WI38 (cell line): ENCODE results near the gene RBFOX1.

Experiments
- H3K4me3 ChIP-seq: 2 replicates; pipeline ENCODE4 v1.5.1; 2011; ENCODE audit warnings: low read depth, mild to moderate bottlenecking, control low read depth, low read length
- TF ChIP-seq, protein P1 (sequence below): IDR thresholded peaks from 2 replicates; pipeline ENCODE4 v1.5.1; 2012; ENCODE audit warnings: low read depth, mild to moderate bottlenecking, control low read depth, low read length

Gene RBFOX1

DNA sequence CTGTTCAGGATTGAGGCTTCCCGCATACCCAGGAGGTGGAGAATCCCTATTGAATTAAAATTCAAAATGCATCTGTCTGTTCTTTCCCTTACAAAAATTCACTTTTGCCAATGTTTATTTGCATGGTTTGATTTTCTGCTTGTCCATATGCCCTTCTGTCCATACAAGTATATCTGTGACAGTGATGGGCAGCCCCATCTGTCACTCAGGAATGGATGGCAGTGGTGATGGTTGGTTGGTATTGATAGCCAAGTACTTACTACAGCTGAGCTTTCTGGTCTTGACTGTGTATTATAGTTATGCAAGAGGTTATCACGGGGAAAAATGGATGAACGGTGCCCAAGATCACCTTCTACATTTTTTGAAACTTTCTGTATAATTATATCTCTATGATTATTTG lies 171.0 kb downstream of the RBFOX1 start:
- TF ChIP-seq, protein P1, sequence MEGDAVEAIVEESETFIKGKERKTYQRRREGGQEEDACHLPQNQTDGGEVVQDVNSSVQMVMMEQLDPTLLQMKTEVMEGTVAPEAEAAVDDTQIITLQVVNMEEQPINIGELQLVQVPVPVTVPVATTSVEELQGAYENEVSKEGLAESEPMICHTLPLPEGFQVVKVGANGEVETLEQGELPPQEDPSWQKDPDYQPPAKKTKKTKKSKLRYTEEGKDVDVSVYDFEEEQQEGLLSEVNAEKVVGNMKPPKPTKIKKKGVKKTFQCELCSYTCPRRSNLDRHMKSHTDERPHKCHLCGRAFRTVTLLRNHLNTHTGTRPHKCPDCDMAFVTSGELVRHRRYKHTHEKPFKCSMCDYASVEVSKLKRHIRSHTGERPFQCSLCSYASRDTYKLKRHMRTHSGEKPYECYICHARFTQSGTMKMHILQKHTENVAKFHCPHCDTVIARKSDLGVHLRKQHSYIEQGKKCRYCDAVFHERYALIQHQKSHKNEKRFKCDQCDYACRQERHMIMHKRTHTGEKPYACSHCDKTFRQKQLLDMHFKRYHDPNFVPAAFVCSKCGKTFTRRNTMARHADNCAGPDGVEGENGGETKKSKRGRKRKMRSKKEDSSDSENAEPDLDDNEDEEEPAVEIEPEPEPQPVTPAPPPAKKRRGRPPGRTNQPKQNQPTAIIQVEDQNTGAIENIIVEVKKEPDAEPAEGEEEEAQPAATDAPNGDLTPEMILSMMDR = no peak
- no peak overlapping the region for H3K4me3 ChIP-seq

DNA sequence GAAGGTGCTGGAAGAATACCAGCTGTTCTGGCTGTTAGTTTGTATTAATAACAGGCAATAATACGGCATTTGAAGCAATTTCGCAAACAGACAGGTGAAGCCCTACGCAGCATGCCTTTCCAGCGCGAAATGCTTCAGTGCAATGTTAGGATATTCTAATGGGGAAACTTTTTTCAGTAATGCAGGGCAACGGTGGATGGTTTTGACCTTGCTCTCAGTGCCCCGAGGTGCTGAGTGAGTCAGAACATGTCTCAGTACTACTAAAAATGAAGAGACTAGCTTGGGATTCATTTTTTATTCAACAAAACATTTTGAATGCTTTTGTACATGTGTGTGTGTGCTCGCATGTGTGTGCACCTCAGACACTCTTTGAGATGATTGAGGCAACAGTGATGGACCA lies 172.2 kb downstream of the RBFOX1 start:
- TF ChIP-seq, protein P1 = no peak

DNA sequence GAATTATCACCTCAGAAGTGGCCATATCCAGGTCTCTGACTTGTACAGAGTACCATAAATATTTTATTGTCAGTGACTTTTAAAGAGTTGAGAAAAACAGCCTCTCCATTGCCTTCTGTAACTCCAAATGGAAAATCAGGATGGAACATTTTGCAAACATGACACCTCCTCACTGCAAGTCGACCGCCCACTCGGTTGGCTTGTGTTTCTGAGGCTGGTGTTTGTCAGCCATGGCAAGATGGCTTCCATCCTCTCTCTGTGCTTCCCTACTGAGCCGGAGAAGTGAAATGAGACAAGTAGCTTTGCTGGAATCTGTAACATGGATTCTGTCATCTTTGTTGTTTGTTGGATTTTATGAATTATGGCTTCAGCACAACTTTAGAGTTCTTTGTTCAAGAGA lies 172.8 kb downstream of the RBFOX1 start:
- TF ChIP-seq, protein P1 = no peak
- no peak overlapping the region for H3K4me3 ChIP-seq

More for the DNA sequence above, 172.2 kb downstream of the RBFOX1 start:
- no peak overlapping the region for H3K4me3 ChIP-seq

DNA sequence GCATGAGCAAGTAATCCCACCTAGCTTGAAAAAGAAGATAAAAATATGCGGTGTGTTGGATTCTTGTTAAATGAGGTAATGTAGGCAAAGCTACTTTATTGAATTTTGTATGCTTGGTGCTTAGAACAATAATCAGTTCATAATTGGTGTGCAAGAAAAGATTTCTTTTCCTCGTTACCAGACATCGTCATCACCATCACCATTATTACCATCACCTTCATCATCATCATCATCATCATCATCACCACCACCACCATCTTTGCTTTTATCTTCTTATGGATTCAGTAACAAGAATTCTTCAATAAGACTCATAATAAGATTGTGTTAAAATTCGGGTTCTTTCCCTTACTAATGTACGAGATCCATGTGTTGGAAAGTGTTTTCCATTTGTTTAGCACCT lies 173.7 kb downstream of the RBFOX1 start:
- TF ChIP-seq, protein P1 = no peak

DNA sequence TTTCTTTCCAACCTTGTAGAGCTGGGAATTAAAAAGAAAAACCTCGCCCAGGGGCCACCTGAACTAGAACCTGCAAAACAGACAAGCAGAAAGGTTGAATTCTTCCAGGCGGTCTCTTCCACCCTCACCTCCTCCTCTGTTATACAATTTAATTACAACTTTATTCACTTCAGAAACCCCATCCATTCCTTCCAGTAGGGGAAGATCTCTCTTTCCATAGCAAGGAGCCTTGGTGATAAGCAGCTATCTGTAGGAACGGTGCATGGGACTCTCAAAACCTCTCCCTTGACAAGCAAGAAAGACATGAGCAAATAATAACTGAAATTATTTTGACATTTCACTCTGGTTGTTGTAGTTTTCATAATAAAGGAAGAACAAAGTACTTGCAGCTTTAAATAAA lies 176.0 kb downstream of the RBFOX1 start:
- no peak overlapping the region for H3K4me3 ChIP-seq
- TF ChIP-seq, protein P1 = no peak

More for the DNA sequence above, 173.7 kb downstream of the RBFOX1 start:
- no peak overlapping the region for H3K4me3 ChIP-seq

DNA sequence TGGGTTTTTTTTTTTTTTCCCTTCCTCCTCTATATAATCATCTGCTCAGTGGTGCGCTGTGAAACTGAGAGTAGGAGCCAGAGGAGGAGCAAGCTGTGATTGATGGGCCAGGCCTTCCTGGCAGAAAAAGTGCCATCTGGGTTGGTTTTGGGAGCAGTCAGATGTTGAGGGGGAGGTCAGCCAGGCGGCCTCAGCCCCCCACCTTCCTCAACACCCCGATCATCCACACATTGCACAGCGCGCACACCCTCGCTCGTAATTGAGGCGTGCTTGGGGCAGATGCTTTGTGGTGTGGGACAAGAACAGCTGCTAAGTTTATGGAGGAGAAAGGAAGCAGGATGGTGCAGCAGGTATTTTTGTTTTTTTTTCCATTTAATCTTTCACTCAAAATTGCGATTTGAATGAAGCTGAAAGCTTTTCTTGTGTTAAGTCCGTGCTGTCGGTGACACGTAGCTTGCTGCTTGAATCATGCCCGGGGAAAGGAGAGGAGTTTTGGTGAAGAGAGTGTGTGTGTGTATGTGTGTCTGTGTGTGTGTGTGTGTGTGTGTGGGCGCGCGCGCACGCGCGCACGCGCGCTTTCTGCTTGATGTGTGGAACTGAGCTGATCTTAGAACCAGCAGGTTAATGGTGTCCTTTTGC lies 177.4 kb downstream of the RBFOX1 start:
- H3K4me3 ChIP-seq = no peak overlapping the region
- TF ChIP-seq, protein P1 = no peak

DNA sequence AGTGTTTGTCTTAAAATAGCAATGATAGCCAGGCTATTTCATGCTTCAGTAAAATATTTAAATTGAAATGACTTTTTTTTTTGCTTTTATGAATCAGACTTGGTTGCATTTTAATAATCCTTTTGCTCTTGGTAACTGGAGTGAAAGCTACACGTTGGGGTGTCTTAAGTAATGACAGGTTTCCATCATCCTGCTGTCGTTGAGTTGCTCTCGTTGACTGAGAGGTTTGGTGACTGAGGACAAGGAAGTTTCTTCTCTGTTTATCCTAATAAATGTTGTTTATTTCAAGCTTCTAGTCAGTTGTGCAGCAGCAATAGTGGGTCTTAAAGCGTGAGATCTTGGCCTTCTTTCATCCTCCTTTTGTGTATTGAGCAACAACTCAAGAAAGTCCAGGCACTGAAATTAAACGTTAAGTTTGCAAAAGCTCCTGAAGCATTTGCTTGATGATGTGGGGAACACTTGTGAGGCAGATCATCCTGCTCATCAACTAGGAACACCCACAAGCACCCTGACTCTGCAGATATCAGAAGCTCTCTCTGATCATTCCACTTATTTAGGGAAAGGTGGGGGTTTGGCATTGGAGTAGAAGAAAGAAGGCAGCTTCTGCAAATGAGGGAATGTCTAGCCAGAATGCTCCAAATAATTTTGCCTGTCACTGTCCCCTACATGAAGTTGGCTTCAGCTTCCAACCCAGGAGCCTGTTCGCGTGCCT lies 179.1 kb downstream of the RBFOX1 start:
- TF ChIP-seq, protein P1 = no peak
- no peak overlapping the region for H3K4me3 ChIP-seq
